K562 (cell line): ENCODE results near the gene SLC25A51. TPM values are rescaled to one million over a fixed set of nuclear protein-coding genes. Genes with fewer than 3 reads are reported as not detected.

Experiments used
- HNRNPK ChIP-seq: fragments of 200-400 bp; formaldehyde crosslinking; IDR thresholded peaks from one replicate; pipeline ENCODE4 v1.6.1; 2018; ENCODE audit warnings: mild to moderate bottlenecking, low read depth, low read length; ENCODE audit not compliant: poor library complexity, severe bottlenecking
- L3MBTL2 ChIP-seq: fragments of 450-650 bp; IDR thresholded peaks from 2 replicates; pipeline ENCODE4 v1.6.1; 2016; ENCODE audit warnings: mild to moderate bottlenecking, moderate library complexity
- LCOR ChIP-seq: sonication (generic); formaldehyde crosslinking; IDR thresholded peaks from 2 replicates; pipeline ENCODE4 v1.8.0; 2022; ENCODE audit warnings: mild to moderate bottlenecking, missing genetic modification reagents
- NBN ChIP-seq: fragments of 450-650 bp; IDR thresholded peaks from 2 replicates; pipeline ENCODE4 v1.6.1; 2016; ENCODE audit warnings: low read depth, mild to moderate bottlenecking
- RBBP5 ChIP-seq: fragments of 200-600 bp; sonication (generic); IDR thresholded peaks from 2 replicates; pipeline ENCODE4 v1.6.1; 2012; ENCODE audit warnings: borderline replicate concordance, mild to moderate bottlenecking, low read length, control low read depth, inconsistent platforms; ENCODE audit not compliant: insufficient read depth, poor library complexity, severe bottlenecking
- polyA plus RNA-seq, 8 experiments: library from polyadenylated mRNA; depleted of rRNA in 4 of 8; stranded (reverse) in 5 of 8; unstranded in 3 of 8; fragments of >200 nt; fragmentation: Nextera tagmentation in 2 of 8; fragmentation: Illumina TruSeq in 1 of 8; extraction: Ambion mirVana in 2 of 8; extraction: Trizol in 1 of 8; gene quantifications; 2 replicates each; pipeline versions ENCODE4 v1.2.1 to v1.2.3, GENCODE V29; 2011 to 2014; ENCODE audit warnings: inconsistent platforms in 1 of 8, missing spikeins in 1 of 8
- total RNA-seq, 7 experiments: library from RNA; depleted of rRNA in 6 of 7; stranded (reverse); fragments of >200 nt in 6 of 7; fragmentation: Illumina TruSeq in 2 of 7; extraction: Trizol in 2 of 7; gene quantifications; 2 replicates each; pipeline versions ENCODE4 v1.2.1 to v1.2.3, GENCODE V29; 2011 to 2021; ENCODE audit warnings: low replicate concordance in 1 of 7
- TF ChIP-seq, protein P1 (sequence below): fragments of 250-450 bp; sonication (Bioruptor Pico); IDR thresholded peaks from 2 replicates; pipeline ENCODE4 v1.5.0; 2021
- TF ChIP-seq, protein P2 (sequence below), 3 experiments: fragments of 200-800 bp in 1 of 3; fragments of 250-450 bp in 1 of 3; fragments of 450-650 bp in 1 of 3; sonication (Bioruptor Pico) in 1 of 3; sonication (Bioruptor generic) in 1 of 3; formaldehyde crosslinking in 1 of 3; IDR thresholded peaks; 2 replicates each; pipeline versions ENCODE4 v1.6.1 to v1.8.0; 2016 to 2022; ENCODE audit warnings: mild to moderate bottlenecking in 2 of 3, missing genetic modification characterization in 2 of 3, missing compliant biosample characterization in 1 of 3, moderate library complexity in 1 of 3

Gene SLC25A51
- total and polyA plus RNA-seq, 9 of the 15 experiments (the other 6 are each of a cell fraction or from before 2014, with no cell fraction given), result 9.1 to 40.7 (median 24.5) TPM

DNA sequence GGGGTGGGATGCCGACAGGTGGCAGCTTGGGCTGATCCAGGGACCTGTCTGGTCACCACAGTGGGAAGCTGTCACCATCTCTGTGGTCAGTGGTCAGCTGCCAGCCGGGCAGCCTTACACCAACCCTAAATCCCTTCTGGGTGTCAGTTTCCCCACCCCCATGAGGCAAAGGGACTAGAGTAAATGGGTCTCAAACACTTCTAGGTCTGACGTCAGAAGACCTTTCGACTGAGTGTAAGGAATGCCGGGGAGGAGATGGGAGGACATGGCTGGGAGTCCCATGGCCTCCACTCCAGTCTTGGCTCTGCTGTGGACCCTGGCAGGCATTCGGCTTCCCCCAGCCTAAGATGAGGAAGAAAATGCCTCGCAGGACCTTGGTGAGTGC lies 40.3 kb upstream of the SLC25A51 start (continued):
- TF ChIP-seq, protein P1, sequence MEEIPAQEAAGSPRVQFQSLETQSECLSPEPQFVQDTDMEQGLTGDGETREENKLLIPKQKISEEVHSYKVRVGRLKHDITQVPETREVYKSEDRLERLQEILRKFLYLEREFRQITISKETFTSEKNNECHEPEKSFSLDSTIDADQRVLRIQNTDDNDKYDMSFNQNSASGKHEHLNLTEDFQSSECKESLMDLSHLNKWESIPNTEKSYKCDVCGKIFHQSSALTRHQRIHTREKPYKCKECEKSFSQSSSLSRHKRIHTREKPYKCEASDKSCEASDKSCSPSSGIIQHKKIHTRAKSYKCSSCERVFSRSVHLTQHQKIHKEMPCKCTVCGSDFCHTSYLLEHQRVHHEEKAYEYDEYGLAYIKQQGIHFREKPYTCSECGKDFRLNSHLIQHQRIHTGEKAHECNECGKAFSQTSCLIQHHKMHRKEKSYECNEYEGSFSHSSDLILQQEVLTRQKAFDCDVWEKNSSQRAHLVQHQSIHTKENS, result no peak
- TF ChIP-seq L3MBTL2 (no peak), LCOR (CRISPR knock-in tag) (no peak), RBBP5 (no peak), HNRNPK (no peak), NBN (no peak)
- TF ChIP-seq, protein P2, sequence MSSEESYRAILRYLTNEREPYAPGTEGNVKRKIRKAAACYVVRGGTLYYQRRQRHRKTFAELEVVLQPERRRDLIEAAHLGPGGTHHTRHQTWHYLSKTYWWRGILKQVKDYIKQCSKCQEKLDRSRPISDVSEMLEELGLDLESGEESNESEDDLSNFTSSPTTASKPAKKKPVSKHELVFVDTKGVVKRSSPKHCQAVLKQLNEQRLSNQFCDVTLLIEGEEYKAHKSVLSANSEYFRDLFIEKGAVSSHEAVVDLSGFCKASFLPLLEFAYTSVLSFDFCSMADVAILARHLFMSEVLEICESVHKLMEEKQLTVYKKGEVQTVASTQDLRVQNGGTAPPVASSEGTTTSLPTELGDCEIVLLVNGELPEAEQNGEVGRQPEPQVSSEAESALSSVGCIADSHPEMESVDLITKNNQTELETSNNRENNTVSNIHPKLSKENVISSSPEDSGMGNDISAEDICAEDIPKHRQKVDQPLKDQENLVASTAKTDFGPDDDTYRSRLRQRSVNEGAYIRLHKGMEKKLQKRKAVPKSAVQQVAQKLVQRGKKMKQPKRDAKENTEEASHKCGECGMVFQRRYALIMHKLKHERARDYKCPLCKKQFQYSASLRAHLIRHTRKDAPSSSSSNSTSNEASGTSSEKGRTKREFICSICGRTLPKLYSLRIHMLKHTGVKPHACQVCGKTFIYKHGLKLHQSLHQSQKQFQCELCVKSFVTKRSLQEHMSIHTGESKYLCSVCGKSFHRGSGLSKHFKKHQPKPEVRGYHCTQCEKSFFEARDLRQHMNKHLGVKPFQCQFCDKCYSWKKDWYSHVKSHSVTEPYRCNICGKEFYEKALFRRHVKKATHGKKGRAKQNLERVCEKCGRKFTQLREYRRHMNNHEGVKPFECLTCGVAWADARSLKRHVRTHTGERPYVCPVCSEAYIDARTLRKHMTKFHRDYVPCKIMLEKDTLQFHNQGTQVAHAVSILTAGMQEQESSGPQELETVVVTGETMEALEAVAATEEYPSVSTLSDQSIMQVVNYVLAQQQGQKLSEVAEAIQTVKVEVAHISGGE (CRISPR knock-in tag; IDR thresholded peaks at IDR 0.05), result no peak
